WI38 (cell line): ENCODE data around the gene MED22.

Experiments
- H3K4me3 ChIP-seq: 2 replicates; pipeline ENCODE4 v1.5.1; 2011; ENCODE audit warnings: low read depth, mild to moderate bottlenecking, control low read depth, low read length
- TF ChIP-seq, protein P1 (sequence below): IDR thresholded peaks from 2 replicates; pipeline ENCODE4 v1.5.1; 2012; ENCODE audit warnings: low read depth, mild to moderate bottlenecking, control low read depth, low read length

The MED22 gene

GRCh38 chr9:133368249-133368881, 20.4 kb upstream of the MED22 start:
- no peak overlapping the region for H3K4me3 ChIP-seq
- TF ChIP-seq, protein P1, sequence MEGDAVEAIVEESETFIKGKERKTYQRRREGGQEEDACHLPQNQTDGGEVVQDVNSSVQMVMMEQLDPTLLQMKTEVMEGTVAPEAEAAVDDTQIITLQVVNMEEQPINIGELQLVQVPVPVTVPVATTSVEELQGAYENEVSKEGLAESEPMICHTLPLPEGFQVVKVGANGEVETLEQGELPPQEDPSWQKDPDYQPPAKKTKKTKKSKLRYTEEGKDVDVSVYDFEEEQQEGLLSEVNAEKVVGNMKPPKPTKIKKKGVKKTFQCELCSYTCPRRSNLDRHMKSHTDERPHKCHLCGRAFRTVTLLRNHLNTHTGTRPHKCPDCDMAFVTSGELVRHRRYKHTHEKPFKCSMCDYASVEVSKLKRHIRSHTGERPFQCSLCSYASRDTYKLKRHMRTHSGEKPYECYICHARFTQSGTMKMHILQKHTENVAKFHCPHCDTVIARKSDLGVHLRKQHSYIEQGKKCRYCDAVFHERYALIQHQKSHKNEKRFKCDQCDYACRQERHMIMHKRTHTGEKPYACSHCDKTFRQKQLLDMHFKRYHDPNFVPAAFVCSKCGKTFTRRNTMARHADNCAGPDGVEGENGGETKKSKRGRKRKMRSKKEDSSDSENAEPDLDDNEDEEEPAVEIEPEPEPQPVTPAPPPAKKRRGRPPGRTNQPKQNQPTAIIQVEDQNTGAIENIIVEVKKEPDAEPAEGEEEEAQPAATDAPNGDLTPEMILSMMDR = no peak

GRCh38 chr9:133367778-133368177, 19.8 kb upstream of the MED22 start:
- TF ChIP-seq, protein P1 = no peak
- H3K4me3 ChIP-seq = no peak overlapping the region

GRCh38 chr9:133367221-133367620, 19.3 kb upstream of the MED22 start:
- TF ChIP-seq, protein P1 = no peak
- H3K4me3 ChIP-seq = no peak overlapping the region

DNA sequence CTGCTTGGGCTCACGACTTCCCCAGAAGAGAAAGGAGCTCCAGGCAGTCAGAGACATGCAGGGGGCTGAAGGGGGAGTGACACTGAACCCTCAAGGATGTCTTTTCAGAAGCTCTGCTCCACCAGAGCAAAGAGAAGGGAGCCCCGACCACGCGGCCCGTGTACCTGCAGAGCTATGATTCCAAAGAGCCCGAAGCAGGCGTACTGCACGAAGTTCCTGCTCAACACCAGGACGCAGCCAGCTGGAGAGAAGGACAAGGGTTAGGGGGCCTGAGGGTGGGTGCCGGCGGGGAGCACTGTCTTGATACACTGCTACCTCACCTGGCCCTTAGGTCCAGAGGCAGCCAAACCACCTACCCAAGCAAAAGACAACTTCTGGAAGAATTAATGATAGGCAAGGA, 18.5 kb upstream of the MED22 start:
- TF ChIP-seq, protein P1 = no peak
- no peak overlapping the region for H3K4me3 ChIP-seq

GRCh38 chr9:133362359-133363044, 14.6 kb upstream of the MED22 start:
- TF ChIP-seq, protein P1 = no peak

GRCh38 chr9:133361507-133362092, 13.7 kb upstream of the MED22 start:
- TF ChIP-seq, protein P1 = no peak
- no peak overlapping the region for H3K4me3 ChIP-seq

More at GRCh38 chr9:133362359-133363044, 14.6 kb upstream of the MED22 start:
- H3K4me3 ChIP-seq = no peak overlapping the region
